Measurements from ENCODE around the gene TBC1D9. TPM values are rescaled to one million over a fixed set of nuclear protein-coding genes. Genes with fewer than 3 reads are reported as not detected.

The TBC1D9 gene
- total RNA-seq, 1 experiment from 2014 or later: 0.70 TPM

GRCh38 chr4:140776556-140776955 lies 20.4 kb upstream of the TBC1D9 start:
- TF ChIP-seq NR1H2 (CRISPR knock-in tag; IDR thresholded peaks at IDR 0.05) (no peak), CDX4 (CRISPR knock-in tag; IDR thresholded peaks at IDR 0.05; ENCODE audit: borderline replicate concordance) (no peak), AR (CRISPR knock-in tag; IDR thresholded peaks at IDR 0.05) (no peak), ZNF512 (CRISPR knock-in tag; IDR thresholded peaks at IDR 0.05; ENCODE audit: borderline replicate concordance) (no peak), ZNF671 (CRISPR knock-in tag; IDR thresholded peaks at IDR 0.05) (no peak), JUN (CRISPR knock-in tag; IDR thresholded peaks at IDR 0.05) (no peak), ZBTB21 (CRISPR knock-in tag; IDR thresholded peaks at IDR 0.05; ENCODE audit: borderline replicate concordance) (no peak), ZNF396 (CRISPR knock-in tag; IDR thresholded peaks at IDR 0.05; ENCODE audit: borderline replicate concordance) (no peak), RELA (CRISPR knock-in tag; IDR thresholded peaks at IDR 0.05; ENCODE audit: borderline replicate concordance) (no peak), IRF2 (CRISPR knock-in tag; IDR thresholded peaks at IDR 0.05; ENCODE audit: borderline replicate concordance, low read depth) (no peak), EMX1 (CRISPR knock-in tag; IDR thresholded peaks at IDR 0.05) (no peak)
- CTCF ChIA-PET: no interaction called here
- no peak for ATAC-seq
- POLR2A ChIA-PET: no interaction called here
- DNase-seq (ENCODE audit: low spot score): no peak
- H3K36me3 Mint-ChIP-seq: no peaks in the 10 kb centered on the region
- peaks cover 3% of the 10 kb centered on the region; the same call in 1 of the 2 replicates for H3K9me3 Mint-ChIP-seq
- H3K4me1 Mint-ChIP-seq: no peaks in the 10 kb centered on the region
- no peak overlapping the region for H3K27ac Mint-ChIP-seq
- H3K4me3 Mint-ChIP-seq: no peak overlapping the region
- H3K27me3 Mint-ChIP-seq (ENCODE audit: low read depth): no peaks in the 10 kb centered on the region; the same call in 1 of the 2 replicates

- Mint-ChIP-seq H3K36me3 (no peaks in the 10 kb centered on the region), H3K4me1 (no peaks in the 10 kb centered on the region), H3K27ac (no peak overlapping the region), H3K9me3 (peaks cover 3% of the 10 kb centered on the region; the same call in 1 of the 2 replicates), H3K4me3 (no peak overlapping the region), H3K27me3 (ENCODE audit: low read depth) (no peaks in the 10 kb centered on the region; the same call in none of the 2 replicates)
- DNase-seq (ENCODE audit: low spot score) (no peak), ATAC-seq (no peak)
- POLR2A ChIA-PET: no interaction called here
- CTCF ChIA-PET: no interaction called here
- TF ChIP-seq EMX1 (CRISPR knock-in tag; IDR thresholded peaks at IDR 0.05): no peak
- TF ChIP-seq TP53 (CRISPR knock-in tag; IDR thresholded peaks at IDR 0.05): no peak
- no peak for TF ChIP-seq JAZF1 (CRISPR knock-in tag; IDR thresholded peaks at IDR 0.05)
- TF ChIP-seq JUN (CRISPR knock-in tag; IDR thresholded peaks at IDR 0.05): no peak
- no peak for TF ChIP-seq SP1 (CRISPR knock-in tag; conservative IDR thresholded peaks at IDR 0.05)
- TF ChIP-seq IRF2 (CRISPR knock-in tag; IDR thresholded peaks at IDR 0.05; ENCODE audit: borderline replicate concordance, low read depth): no peak
- no peak for TF ChIP-seq FOXK1 (CRISPR knock-in tag; IDR thresholded peaks at IDR 0.05)
- TF ChIP-seq ZBTB21 (CRISPR knock-in tag; IDR thresholded peaks at IDR 0.05; ENCODE audit: borderline replicate concordance): no peak
- no peak for TF ChIP-seq ZNF671 (CRISPR knock-in tag; IDR thresholded peaks at IDR 0.05)
- TF ChIP-seq TCF7 (CRISPR knock-in tag; IDR thresholded peaks at IDR 0.05; ENCODE audit: low read depth): no peak
- no peak for TF ChIP-seq STAT6 (CRISPR knock-in tag; conservative IDR thresholded peaks at IDR 0.05; ENCODE audit: low read depth)
- TF ChIP-seq PRDM15 (CRISPR knock-in tag; IDR thresholded peaks at IDR 0.05): no peak
- TF ChIP-seq MAX (CRISPR knock-in tag; IDR thresholded peaks at IDR 0.05): no peak
- no peak for TF ChIP-seq RORB (CRISPR knock-in tag; IDR thresholded peaks at IDR 0.05)
- no peak for TF ChIP-seq ZNF121 (CRISPR knock-in tag; IDR thresholded peaks at IDR 0.05)
- TF ChIP-seq NFATC4 (CRISPR knock-in tag; IDR thresholded peaks at IDR 0.05): no peak
- no peak for TF ChIP-seq MLX (CRISPR knock-in tag; IDR thresholded peaks at IDR 0.05)
These were observed 18.8 kb upstream of the TBC1D9 start for GRCh38 chr4:140774956-140775355.

Measured in WTC11 (cell line).